Activated CD8-positive, alpha-beta memory T cell treated with anti-CD3 and anti-CD28 coated beads, Interleukin-2, amount 50 U/mL, for 4 hours (primary cell): Measurements from ENCODE around the gene RAB6A.
"Not testable (repeated sequence)": the region's sequence is repeated elsewhere in the genome, so short reads cannot be mapped to it uniquely, and the experiment has no call there.

Experiments
- DNase-seq: peaks from one replicate; pipeline ENCODE4 v3.0.0-alpha.2; 2020

The RAB6A gene

GRCh38 chr11:73716153-73717056 lies 44.5 kb downstream of the RAB6A start:
- DNase-seq: no peak

DNA sequence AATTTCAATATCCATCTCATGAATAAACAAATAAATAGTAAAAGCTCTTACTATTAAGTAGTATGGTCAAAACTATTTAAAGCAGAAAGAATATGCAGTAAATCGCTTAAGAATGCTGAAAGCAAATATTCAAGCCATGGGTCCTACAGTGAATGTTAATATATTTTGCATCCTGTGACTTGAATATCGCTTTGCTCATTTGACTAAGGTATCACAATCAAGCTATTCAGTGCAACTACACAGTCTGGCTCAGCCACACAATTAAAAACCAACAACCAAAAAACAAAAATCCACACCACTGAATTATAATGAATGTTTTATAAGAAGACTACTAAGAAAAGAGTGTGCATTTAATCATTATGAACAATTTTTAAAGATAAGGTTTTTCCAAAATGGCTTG lies 45.3 kb downstream of the RAB6A start:
- DNase-seq: no peak

- DNase-seq: no peak
Measured at GRCh38 chr11:73710964-73711363, 49.9 kb downstream of the RAB6A start.

- no peak for DNase-seq
Measured at GRCh38 chr11:73705053-73705452, 55.8 kb downstream of the RAB6A start.

DNA sequence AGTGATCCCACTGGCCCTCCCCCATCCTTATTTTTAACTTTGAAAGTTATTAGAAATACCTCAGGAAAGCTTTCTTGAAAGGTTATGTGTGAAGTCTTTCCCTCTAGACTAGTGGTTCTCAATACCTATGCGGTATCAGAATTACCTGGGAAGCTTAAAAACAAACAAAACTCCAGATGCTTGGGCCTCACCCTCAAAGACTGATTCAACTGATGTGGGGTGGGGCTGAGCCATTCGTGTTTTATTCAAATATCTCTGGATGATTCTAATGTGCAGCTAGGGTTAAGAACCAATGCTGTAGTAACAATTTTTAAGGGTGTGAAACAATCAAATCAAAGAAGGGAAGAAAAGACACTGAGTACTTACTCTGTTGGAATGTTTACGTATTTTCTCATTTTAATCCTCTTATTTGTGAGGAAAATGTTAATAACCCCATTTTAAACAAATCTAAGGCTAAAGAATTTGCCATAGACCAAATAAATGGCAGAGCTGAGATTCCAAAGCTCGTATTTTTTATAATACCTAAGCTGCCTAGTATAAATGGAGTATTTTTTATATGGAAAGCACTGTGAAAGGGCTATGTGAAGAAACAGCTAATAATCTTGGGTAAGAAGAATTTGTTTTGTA lies 66.9 kb downstream of the RAB6A start:
- no peak for DNase-seq

- no peak for DNase-seq
Measured at GRCh38 chr11:73680687-73681086, 80.2 kb downstream of the RAB6A start.

DNA sequence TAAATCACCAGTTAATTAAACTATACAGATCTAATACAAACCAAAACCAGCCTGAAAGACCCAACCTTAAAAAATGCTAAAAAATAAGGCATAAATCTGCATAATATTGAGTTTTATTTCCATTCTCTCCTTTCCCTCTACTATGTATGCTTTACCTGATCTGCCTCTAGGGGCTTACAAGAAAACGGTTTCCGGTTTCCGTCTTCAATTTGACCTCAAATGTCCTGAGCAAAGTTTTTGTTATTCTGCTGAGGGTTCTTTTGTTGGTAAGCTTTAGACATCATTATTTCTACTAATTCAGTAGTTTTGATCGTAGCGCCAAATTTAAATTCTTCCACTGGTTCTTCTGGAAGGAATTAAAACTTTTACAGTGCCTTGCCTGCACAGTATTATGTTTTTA lies 84.3 kb downstream of the RAB6A start:
- not testable (repeated sequence) for DNase-seq

DNA sequence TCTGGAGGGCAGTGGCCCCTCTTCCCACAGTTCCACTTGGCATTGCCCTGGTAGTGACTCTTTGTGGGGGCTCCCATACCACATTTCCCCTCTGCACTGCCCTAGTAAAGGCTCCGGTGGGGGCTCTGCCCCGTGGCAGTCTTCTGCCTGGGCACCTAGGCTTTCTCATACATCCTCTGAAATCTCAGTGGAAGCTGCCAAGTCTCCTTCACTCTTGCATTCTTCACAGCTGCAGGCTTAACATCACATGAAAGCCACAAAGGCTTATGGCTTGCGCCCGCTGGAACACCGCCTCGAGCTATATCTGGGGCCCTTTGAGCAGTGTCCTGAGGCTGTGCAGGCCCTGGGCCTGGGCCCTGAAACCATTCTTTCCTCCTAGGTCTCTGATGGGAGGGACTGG lies 89.2 kb downstream of the RAB6A start:
- DNase-seq: no peak

- no peak for DNase-seq
Measured at GRCh38 chr11:73670808-73671207, 90.1 kb downstream of the RAB6A start.

DNA sequence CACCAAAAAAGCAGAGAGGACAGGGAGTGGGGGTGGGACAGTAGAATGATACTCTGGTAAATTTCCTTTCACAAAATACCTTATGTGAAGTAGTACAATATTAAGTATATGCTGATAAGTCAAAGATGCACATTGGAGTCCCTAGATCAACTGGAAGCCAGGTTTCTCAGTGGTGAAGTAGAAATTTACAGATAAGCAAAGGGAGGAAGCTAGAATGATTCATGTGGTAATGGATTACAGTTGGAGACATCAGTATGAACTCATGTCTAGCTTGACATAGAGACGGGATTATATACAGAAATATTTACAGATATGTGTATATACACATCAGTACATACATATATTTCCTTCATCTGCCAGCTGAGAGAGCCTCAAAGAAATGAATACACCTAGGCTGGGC lies 93.0 kb downstream of the RAB6A start:
- DNase-seq: no peak

DNA sequence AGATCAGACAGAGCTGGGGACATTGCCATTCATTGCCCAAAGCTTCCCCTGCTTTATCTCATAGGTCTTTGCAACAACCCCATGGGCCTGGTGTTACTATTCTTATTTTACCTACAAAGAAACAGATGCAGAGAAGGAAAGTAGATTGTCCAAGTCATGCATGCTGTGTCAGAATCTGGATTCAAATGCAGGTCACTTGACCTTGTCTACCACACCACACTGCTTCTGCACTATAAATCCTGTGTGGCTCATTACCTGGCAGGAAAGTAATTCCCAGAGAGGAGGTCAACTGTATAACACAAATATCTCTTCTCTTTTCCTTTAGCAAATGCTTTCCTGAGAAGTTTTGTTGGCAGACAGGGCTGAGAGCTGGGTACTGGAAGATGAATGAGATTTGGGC lies 96.0 kb downstream of the RAB6A start:
- DNase-seq: no peak

DNA sequence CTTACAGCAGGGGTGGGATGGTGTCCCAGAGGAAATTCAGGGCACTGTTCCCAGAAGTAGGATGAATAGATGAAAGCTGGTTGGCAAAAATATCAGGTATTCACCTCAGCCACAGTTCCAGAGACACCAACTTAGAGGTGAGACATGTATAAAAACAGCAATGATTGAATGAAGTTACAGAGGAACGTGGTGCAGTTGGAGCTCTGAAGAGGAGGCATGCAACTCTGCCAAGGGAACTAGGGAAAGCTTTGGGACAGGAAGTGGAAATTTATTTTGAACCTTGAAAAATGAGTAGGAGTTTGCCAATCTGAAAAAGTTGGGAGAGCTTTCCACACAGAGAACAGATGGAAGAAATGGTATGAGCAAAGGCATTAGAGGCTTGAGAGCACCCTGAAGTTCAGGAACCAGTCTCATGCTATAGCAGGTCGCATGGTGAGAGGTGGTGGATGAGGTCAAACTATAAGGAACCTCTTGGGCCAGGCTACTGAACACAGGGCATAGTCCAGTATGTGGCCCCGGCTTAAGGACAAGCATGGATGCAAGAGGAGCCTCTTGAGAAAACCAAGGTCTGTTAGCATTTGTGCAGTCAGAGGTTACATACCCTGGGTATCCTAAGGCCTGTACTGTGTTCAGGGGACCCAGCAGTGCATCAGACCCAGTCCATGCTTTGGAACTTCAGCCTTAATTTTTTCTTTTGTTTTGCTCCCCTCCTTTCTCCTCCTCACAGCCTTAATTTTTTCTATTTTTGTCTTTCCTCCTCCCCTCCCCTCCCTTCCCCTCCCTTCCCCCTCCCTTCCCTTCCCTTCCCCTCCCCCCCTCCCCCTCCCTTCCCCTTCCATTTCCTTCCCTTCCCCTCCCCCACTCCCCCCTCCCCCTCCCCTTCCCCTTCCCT lies 97.0 kb downstream of the RAB6A start:
- no peak for DNase-seq

DNA sequence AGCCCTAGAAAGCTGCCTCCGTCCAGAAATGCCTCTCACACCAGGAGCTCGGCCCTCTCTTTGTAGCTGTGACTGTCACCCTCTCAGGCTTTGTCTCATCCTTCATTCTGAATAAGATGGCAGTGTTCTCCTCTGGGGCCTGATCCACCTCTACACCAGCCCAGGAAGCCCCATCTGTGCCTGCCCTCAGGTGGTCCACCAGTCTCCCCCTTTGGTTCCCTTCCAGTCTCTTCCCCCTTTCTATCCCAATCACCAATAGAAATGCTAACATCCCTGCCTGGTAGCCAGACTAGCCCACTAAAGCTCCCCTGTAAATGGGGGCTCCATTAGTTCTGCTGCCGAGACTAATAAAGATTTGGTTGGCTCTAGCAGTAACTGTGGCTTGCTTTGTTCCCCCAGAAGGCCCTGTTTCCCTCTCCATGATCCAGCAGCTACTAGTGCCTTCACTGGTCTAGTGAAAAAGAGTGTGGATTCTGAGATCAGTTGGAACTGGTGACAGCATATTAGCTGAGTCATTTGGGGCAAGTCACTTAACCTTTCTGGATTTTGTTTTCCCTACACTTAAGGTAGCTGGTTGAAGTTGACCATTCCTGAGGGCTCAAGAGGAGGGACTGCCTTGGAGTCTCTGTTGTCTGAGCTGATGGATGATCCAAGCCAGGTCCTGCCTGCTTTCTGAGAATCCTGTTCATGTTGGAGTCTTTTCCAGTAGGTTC lies 98.3 kb downstream of the RAB6A start:
- DNase-seq: no peak

- peak; percentile 88 for DNase-seq
Measured at GRCh38 chr11:73661035-73661628, 99.7 kb downstream of the RAB6A start.

DNA sequence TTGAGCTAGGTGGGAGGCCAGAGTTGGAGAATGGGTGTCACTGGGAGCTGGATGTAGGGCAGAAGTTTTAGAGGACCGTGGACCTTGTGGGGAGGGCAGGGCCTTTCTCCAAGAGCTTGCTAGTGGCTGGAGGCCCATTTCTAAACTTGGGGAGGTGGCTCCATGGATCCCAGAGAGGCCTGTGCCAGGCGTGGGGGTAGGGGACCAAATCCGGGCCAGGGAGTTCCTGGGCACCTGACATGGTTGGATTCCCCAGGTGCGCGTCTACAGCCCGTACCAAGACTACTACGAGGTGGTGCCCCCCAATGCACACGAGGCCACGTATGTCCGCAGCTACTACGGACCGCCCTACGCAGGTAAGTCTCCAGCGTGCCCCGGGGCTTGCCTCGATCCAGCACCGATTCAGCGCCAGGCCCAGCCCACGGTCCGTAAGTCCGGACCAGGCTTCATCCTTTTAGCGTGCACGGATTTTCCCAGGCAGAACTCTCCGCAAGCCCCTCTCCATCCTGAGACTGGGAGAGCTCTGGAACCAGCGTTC lies 100.3 kb downstream of the RAB6A start:
- DNase-seq: no peak

- no peak for DNase-seq
Measured at GRCh38 chr11:73659961-73660360, 100.9 kb downstream of the RAB6A start.

DNA sequence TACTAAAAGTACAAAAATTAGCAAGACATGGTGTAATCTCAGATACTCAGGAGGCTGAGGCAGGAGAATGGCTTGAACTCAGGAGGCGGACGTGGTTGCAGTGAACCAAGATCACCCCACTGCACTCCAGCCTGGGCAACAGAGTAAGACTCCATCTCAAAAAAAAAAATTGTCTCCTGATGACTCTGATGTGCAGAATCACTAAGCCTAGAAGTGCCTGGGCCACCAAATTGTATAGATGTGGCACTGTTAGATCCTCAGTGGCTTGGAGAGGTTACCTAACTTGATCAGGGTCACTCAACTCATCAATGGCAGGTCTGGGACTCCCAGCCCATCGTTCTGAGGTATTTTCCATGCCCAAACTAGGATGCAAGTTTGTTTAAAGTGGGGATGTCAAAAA lies 103.9 kb downstream of the RAB6A start:
- DNase-seq: no peak

DNA sequence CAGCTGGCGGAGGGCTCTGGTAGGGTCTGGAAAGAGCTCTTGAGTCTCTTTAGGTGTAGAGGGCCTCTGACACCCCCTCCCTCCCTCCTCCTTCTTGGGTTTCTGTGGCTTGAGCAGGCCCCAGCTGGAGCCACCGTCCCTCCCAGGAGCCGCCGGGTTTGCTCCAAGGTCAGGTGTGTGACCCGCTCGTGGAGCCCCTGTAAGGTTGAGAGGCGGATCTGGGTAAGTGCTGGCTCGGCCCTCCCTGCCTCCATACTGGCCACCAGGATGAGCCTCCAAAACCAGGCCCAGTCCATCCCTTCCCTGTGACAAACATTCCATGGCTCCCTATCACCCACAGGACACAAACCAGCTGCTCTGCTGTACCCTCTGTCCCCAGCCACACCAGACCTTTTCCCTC lies 105.2 kb downstream of the RAB6A start:
- DNase-seq: no peak

GRCh38 chr11:73654482-73655021 lies 106.3 kb downstream of the RAB6A start:
- no peak for DNase-seq

- DNase-seq: no peak
Measured at GRCh38 chr11:73653996-73654395, 106.9 kb downstream of the RAB6A start.

- DNase-seq: no peak
Measured at GRCh38 chr11:73652856-73653559, 107.9 kb downstream of the RAB6A start.
